Left ventricle myocardium inferior (tissue), 1 donor: ENCODE results near the gene FASTKD1. TPM values are rescaled to one million over a fixed set of nuclear protein-coding genes. Genes with fewer than 3 reads are reported as not detected.
"Not testable (repeated sequence)": the region's sequence is repeated elsewhere in the genome, so short reads cannot be mapped to it uniquely, and the experiment has no call there.

Experiments
- DNase-seq: peaks from one replicate; pipeline ENCODE4 v3.0.0-alpha.2; 2020
- H3K27ac ChIP-seq: fragments of 200-600 bp; replicated peaks from 2 replicates; pipeline ENCODE4 v1.8.0; 2021
- H3K27me3 ChIP-seq: fragments of 200-600 bp; 2 replicates; pipeline ENCODE4 v1.8.0; 2021; ENCODE audit warnings: low read depth
- H3K36me3 ChIP-seq: fragments of 200-600 bp; 2 replicates; pipeline ENCODE4 v1.8.0; 2021
- H3K4me1 ChIP-seq: fragments of 200-600 bp; 2 replicates; pipeline ENCODE4 v1.8.0; 2021
- H3K4me3 ChIP-seq: fragments of 200-600 bp; 2 replicates; pipeline ENCODE4 v1.8.0; 2021; ENCODE audit warnings: mild to moderate bottlenecking, moderate library complexity
- H3K9me3 ChIP-seq: fragments of 200-600 bp; replicated peaks from 2 replicates; pipeline ENCODE4 v1.8.0; 2021
- intact Hi-C: fragments of 100-400 bp; cut with micrococcal nuclease; formaldehyde crosslinking; loops from one replicate; pipeline ENCODE4 v1.11.0; 2022
- long read RNA-seq: library from polyadenylated mRNA; unstranded; transcript quantifications from one replicate; pipeline ENCODE4 v2.0.0, GENCODE V29; 2021
- total RNA-seq: library from RNA; stranded (reverse); fragmentation: NEBNext Ultra II Directional; extraction: Animal tissue kit (Norgen Biotek cat#: 25700); gene quantifications from one replicate; pipeline ENCODE4 v1.2.1, GENCODE V29; 2021
- TF ChIP-seq, protein P1 (sequence below): fragments of 200-600 bp; IDR thresholded peaks from 2 replicates; pipeline ENCODE4 v1.8.0; 2021; ENCODE audit warnings: antibody characterized with exemption, mild to moderate bottlenecking, borderline replicate concordance
- donor health status: DM: no; HTN: yes; CAD: no; lungs with severe emphysema.

FASTKD1 gene, protein sequence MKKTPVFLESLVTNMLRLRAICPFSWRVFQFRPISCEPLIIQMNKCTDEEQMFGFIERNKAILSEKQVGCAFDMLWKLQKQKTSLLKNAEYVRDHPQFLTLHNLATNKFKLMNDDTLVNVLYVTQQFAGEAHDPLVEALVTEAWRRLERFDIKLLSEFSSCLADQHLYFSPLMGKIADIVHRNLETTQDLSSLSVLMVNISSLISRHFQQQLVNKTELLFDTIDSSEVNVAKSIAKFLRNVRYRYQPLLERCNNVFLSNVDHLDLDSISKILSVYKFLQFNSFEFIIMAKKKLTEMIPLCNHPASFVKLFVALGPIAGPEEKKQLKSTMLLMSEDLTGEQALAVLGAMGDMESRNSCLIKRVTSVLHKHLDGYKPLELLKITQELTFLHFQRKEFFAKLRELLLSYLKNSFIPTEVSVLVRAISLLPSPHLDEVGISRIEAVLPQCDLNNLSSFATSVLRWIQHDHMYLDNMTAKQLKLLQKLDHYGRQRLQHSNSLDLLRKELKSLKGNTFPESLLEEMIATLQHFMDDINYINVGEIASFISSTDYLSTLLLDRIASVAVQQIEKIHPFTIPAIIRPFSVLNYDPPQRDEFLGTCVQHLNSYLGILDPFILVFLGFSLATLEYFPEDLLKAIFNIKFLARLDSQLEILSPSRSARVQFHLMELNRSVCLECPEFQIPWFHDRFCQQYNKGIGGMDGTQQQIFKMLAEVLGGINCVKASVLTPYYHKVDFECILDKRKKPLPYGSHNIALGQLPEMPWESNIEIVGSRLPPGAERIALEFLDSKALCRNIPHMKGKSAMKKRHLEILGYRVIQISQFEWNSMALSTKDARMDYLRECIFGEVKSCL
- 121 TPM for total RNA-seq
- long read RNA-seq, transcript FASTKD1-204 (15 exons, 2,967 nt), result major isoform, 55 of 107 reads
- long read RNA-seq, transcript FASTKD1-205 (14 exons, 2,791 nt), result minor isoform, 10 of 107 reads
- long read RNA-seq, partial matches to known transcripts, result 9 of 107 reads
- long read RNA-seq, other reads (novel, unspliced or antisense), result 33 of 107 reads

DNA sequence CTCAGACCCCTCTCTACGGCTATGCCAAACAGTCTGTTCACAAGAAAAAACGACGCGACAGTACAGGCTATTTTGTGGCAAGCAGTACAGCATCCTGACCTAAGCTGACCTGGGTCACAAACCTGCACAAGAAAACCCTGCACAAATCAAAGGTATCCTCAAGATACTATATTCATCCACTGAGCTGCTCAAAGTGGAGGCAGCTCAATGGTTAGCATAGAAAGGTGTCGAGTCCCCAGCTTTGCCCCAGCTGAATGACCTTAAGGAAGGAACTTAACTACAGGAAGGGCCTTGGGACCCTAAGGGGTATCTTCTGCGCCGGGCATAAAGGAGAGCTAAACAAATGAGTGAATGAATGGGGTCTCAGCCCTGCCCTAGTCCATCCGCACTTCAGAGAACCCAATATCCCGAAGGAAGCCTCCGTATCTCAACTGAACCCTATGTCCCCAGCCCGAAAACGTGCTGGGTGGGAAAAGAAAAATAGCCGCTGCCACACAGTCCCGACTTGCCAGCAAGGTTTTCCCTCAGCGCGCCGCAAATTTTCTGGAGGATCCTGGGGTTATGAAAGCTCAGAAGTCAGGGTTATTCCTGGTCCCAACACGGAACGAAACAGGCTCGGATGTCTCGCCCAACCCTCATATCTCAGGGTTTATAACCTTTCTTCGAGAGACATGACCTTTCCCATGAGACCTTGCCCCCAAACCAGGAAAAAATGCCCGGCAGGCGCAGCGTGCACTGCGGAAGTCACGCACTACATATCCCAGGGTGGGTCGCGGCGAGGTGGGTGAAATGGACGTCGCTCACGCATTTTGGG is at the start of gene FASTKD1:
Gene FASTKD1 (minus strand): TSS at position 706 of the 814 bp plus-strand sequence. CDS start 1,836 bp downstream, outside the sequence.
- Histone ChIP-seq H3K9me3 (no peaks in the 10 kb centered on the region), H3K27me3 (no peaks in the 10 kb centered on the region), H3K36me3 (no peaks in the 10 kb centered on the region), H3K4me3 (peak within 1 kb of the TSS; percentile 79), H3K4me1 (peaks cover 42% of the 10 kb centered on the region), H3K27ac (peak within 1 kb of the TSS; percentile 90)
- TF ChIP-seq, protein P1, sequence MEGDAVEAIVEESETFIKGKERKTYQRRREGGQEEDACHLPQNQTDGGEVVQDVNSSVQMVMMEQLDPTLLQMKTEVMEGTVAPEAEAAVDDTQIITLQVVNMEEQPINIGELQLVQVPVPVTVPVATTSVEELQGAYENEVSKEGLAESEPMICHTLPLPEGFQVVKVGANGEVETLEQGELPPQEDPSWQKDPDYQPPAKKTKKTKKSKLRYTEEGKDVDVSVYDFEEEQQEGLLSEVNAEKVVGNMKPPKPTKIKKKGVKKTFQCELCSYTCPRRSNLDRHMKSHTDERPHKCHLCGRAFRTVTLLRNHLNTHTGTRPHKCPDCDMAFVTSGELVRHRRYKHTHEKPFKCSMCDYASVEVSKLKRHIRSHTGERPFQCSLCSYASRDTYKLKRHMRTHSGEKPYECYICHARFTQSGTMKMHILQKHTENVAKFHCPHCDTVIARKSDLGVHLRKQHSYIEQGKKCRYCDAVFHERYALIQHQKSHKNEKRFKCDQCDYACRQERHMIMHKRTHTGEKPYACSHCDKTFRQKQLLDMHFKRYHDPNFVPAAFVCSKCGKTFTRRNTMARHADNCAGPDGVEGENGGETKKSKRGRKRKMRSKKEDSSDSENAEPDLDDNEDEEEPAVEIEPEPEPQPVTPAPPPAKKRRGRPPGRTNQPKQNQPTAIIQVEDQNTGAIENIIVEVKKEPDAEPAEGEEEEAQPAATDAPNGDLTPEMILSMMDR, result no peak
- intact Hi-C loops, result no loop called here
- DNase-seq, result peak; percentile 90

DNA sequence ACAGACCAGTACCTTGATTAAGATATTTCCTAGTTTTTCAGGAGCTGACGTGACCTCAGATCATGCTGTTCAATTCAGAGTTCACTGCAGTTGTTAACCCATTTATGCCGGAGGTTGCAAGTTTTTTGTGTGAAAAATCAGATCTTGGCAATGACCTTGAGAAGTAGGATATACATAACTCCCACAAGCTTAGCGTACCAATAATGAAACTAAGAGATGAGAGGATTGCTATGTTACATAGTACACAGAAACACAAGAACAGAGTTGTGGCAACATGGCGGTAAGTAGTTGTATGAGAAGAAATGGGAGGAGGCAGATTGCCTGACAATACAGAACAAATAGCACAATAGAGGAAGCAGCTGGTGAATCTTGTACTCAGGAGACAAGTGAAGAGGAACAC is 49.6 kb upstream of the FASTKD1 start:
- H3K27me3 ChIP-seq, result no peaks in the 10 kb centered on the region
- H3K36me3 ChIP-seq, result peaks cover 56% of the 10 kb centered on the region
- H3K27ac ChIP-seq, result no peak overlapping the region
- DNase-seq, result no peak
- TF ChIP-seq, protein P1, result no peak
- H3K4me3 ChIP-seq, result no peak overlapping the region
- intact Hi-C loops, result no loop called here
- no peaks in the 10 kb centered on the region for H3K9me3 ChIP-seq
- peaks cover 6% of the 10 kb centered on the region for H3K4me1 ChIP-seq

DNA sequence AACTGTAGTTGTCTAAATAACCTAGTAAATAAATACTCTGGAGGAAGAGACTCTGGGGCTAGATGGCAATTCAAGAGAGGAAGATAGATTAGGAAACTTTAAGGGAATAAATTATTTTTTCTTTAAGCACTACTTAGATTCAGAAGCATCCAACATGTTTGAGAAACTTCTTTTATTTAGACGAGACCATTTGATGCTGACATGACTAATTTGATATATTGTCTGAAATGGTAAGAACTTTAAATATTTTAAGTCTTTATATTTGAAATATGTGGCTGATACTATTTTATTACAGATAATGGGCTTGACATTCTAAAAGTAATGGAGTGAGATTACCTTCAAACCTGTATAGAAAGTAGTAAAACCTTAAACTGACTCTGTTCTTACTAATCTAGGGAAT is 46.8 kb upstream of the FASTKD1 start:
- DNase-seq, result no peak
- Histone ChIP-seq H3K36me3 (peaks cover 75% of the 10 kb centered on the region), H3K27ac (no peak overlapping the region), H3K4me1 (peaks cover 6% of the 10 kb centered on the region), H3K9me3 (peaks cover 14% of the 10 kb centered on the region), H3K4me3 (no peak overlapping the region), H3K27me3 (no peaks in the 10 kb centered on the region)
- intact Hi-C loops, result no loop called here
- TF ChIP-seq, protein P1, result no peak

DNA sequence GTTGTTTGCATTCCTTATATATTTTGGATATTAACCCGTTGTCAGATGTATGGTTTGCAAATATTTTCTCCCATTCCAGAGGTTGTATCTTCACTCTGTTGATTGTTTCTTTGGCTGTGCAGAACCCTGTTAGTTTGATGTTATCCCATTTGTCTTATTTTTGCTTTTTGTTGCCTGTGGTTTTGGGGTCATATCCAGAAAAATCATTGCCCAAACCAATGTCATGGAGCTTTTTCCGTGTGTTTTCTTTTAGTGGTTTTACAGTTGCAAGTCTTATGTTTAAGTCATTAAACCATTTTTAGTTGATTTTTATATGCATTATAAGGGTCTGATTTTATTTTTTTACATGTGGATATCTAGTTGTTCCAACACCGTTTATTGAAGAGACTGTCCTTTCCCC is 46.3 kb upstream of the FASTKD1 start:
- peaks cover 14% of the 10 kb centered on the region for H3K9me3 ChIP-seq
- peaks cover 80% of the 10 kb centered on the region for H3K36me3 ChIP-seq
- peaks cover 6% of the 10 kb centered on the region for H3K4me1 ChIP-seq
- TF ChIP-seq, protein P1, result no peak
- no peaks in the 10 kb centered on the region for H3K27me3 ChIP-seq
- DNase-seq, result no peak
- no peak overlapping the region for H3K27ac ChIP-seq
- H3K4me3 ChIP-seq, result no peak overlapping the region
- intact Hi-C loops, result no loop called here

DNA sequence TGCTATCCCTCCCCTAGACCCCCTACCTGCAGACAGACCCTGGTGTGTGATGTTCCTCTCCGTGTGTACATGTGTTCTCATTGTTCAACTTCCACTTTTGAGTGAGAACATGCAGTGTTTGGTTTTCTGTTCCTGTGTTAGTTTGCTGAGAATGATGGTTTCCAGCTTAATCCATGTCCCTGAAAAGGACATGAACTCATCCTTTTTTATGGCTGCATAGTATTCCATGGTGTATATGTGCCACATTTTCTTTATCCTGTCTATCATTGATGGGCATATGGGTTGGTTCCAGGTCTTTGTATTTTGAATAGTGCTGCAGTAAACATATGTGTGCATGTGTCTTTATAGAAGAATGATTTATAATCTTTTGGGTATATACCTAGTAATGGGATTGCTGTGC is 42.3 kb upstream of the FASTKD1 start:
- H3K27me3 ChIP-seq, H3K4me1 ChIP-seq, intact Hi-C loops, H3K27ac ChIP-seq, H3K4me3 ChIP-seq, DNase-seq: not testable (repeated sequence)
- H3K36me3 ChIP-seq, result peaks cover 82% of the 10 kb centered on the region
- peaks cover 14% of the 10 kb centered on the region for H3K9me3 ChIP-seq
